Measurements from ENCODE around the gene CEP170. TPM values are rescaled to one million over a fixed set of nuclear protein-coding genes. Genes with fewer than 3 reads are reported as not detected.

Gene CEP170
- total RNA-seq, 1 donor from 2014 or later = 86.5 TPM

DNA sequence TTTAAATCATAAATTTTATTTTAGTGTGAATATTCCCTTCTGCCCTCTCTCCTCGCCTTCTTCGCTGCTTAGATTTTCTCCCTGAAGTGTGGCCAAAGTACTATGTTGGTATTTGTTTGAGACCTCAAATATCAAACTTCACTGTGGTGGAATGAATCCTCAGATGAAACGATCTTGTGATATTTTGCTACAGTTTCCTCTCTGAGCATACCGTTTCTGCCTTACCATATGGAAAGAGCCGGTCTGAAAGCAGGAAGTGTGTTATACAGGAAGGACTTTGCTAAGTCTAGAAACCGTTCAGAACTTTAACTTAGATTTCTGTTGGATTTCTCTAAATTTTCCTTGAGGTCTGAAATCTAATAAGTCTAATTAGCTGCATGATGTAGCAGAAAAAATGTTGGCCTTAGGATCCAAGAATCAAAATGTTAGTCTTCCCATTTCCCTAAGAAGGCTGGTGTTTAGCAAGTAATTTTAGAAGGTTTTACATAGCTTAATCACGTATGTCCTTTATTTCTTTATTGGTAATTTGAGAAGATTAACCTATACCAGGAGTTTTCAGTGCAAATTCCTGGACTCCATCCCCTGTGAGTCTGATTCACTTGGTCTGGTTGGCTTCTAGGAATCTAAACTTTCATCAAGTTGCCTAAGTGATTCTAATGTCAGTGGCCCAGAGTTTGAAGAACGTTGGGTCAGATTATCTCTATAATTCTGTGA, 31.5 kb upstream of the CEP170 start:
- ATAC-seq (peak; percentile 52), DNase-seq (no peak)
- peaks cover 33% of the 10 kb centered on the region for H3K4me1 ChIP-seq
- H3K27me3 ChIP-seq = no peaks in the 10 kb centered on the region
- intact Hi-C loops (cut with DNase I) = no loop called here
- H3K4me3 ChIP-seq = no peak overlapping the region
- no peaks in the 10 kb centered on the region for H3K9me3 ChIP-seq
- peak overlapping the region; percentile 56 for H3K27ac ChIP-seq
- H3K36me3 ChIP-seq = peaks cover 41% of the 10 kb centered on the region
- TF ChIP-seq, protein P1, sequence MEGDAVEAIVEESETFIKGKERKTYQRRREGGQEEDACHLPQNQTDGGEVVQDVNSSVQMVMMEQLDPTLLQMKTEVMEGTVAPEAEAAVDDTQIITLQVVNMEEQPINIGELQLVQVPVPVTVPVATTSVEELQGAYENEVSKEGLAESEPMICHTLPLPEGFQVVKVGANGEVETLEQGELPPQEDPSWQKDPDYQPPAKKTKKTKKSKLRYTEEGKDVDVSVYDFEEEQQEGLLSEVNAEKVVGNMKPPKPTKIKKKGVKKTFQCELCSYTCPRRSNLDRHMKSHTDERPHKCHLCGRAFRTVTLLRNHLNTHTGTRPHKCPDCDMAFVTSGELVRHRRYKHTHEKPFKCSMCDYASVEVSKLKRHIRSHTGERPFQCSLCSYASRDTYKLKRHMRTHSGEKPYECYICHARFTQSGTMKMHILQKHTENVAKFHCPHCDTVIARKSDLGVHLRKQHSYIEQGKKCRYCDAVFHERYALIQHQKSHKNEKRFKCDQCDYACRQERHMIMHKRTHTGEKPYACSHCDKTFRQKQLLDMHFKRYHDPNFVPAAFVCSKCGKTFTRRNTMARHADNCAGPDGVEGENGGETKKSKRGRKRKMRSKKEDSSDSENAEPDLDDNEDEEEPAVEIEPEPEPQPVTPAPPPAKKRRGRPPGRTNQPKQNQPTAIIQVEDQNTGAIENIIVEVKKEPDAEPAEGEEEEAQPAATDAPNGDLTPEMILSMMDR (IDR thresholded peaks at IDR 0.05) = no peak

- TF ChIP-seq, protein P1 (IDR thresholded peaks at IDR 0.05) = no peak
- Histone ChIP-seq H3K4me3 (no peak overlapping the region), H3K9me3 (no peaks in the 10 kb centered on the region), H3K27me3 (no peaks in the 10 kb centered on the region), H3K36me3 (peaks cover 41% of the 10 kb centered on the region), H3K4me1 (peaks cover 15% of the 10 kb centered on the region), H3K27ac (no peak overlapping the region)
- ATAC-seq (no peak), DNase-seq (no peak)
- intact Hi-C loops (cut with DNase I) = no loop called here
Observed at GRCh38 chr1:243281672-243282071, 26.6 kb upstream of the CEP170 start.

- ATAC-seq = no peak
- Histone ChIP-seq H3K36me3 (peaks cover 41% of the 10 kb centered on the region), H3K27ac (no peak overlapping the region), H3K9me3 (no peaks in the 10 kb centered on the region), H3K27me3 (no peaks in the 10 kb centered on the region), H3K4me1 (peaks cover 5% of the 10 kb centered on the region), H3K4me3 (no peak overlapping the region)
- intact Hi-C loops (cut with DNase I) = no loop called here
- no peak for DNase-seq
- TF ChIP-seq, protein P1 (IDR thresholded peaks at IDR 0.05) = no peak
Observed at GRCh38 chr1:243280571-243281129, 25.6 kb upstream of the CEP170 start.

DNA sequence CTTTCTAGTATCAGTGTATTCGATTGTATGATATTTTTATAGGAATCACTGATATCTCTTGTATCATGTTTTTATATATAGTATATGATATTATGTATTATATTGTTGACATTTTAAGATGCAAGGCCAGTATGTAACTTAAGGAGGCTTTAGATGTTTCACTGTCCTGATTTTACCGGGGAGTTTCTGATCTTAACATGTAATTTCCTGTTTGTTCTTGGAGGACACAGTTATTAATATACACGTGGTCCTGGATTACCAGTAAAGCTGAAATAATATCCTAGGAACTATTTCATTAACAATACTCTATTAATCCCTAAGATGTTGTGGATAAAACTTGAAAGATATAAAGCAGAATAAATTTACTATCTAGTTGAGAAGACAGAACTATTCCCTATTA, 20.2 kb upstream of the CEP170 start:
- no peaks in the 10 kb centered on the region for H3K27me3 ChIP-seq
- intact Hi-C loops (cut with DNase I) = no loop called here
- H3K36me3 ChIP-seq = peaks cover 67% of the 10 kb centered on the region
- H3K4me3 ChIP-seq = no peak overlapping the region
- no peak overlapping the region for H3K27ac ChIP-seq
- no peaks in the 10 kb centered on the region for H3K9me3 ChIP-seq
- TF ChIP-seq, protein P1 (IDR thresholded peaks at IDR 0.05) = no peak
- H3K4me1 ChIP-seq = peaks cover 8% of the 10 kb centered on the region
- DNase-seq = no peak
- no peak for ATAC-seq

- no peak for ATAC-seq
- Histone ChIP-seq H3K27me3 (no peaks in the 10 kb centered on the region), H3K27ac (no peak overlapping the region), H3K4me3 (no peak overlapping the region), H3K36me3 (peaks cover 64% of the 10 kb centered on the region), H3K4me1 (peaks cover 21% of the 10 kb centered on the region), H3K9me3 (no peaks in the 10 kb centered on the region)
- TF ChIP-seq, protein P1 (IDR thresholded peaks at IDR 0.05) = no peak
- DNase-seq = no peak
- intact Hi-C loops (cut with DNase I) = no loop called here
Observed at GRCh38 chr1:243273945-243274344, 18.9 kb upstream of the CEP170 start.
